Breast epithelium (tissue), 3 donors: ENCODE measurements around the gene ITPR2.

Source experiments
- CTCF ChIP-seq, 3 donors: fragments of 450-650 bp; IDR thresholded peaks; one replicate each; pipeline ENCODE4 v1.5.1; 2016 to 2017; ENCODE audit warnings: antibody characterized with exemption in 3 of 3, mild to moderate bottlenecking in 3 of 3, moderate library complexity in 3 of 3
- POLR2A ChIP-seq: fragments of 450-650 bp; IDR thresholded peaks from one replicate; pipeline ENCODE4 v1.6.1; 2016; ENCODE audit warnings: antibody characterized with exemption, mild to moderate bottlenecking, moderate library complexity

GRCh38 chr12:26297396-26298070 lies 535.5 kb downstream of the ITPR2 start:
- no peak for TF ChIP-seq CTCF (IDR thresholded peaks at IDR 0.05)
- no peak for TF ChIP-seq POLR2A
